ENCODE measurements around the gene B4GALNT3.

The B4GALNT3 gene

DNA sequence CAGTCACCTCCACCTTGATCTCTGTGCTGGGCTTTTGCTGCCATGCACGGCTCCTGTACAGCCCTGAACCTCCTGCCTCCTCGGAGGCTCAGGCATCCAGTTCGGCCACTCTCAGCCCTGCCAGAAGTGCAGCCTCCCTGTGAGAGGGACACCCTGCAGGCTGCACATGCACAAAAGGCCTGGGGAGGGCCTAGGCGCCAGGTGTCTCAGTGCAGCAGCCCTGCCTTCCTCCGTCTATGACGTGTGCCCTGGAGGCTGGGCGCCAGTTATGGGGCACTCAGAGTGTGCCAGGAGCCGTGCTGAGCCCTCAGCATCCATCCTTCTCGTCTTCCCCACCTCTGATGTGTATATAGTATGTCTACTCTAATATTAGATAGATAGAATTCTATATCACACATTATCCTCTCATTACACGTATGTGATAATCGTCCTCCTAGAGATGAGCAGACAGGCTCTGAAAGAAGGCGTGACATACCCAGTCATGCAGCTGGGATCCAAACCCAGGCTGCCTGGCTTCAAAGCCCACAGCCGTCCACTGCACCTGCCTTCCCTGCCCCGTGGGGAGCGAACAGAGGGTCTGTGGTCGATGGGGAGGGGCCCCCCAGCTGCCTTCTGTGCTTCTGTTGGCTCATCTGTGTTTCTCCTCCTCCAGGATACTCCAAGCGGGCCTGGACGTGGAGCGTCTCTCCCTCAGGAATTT lies 101.1 kb downstream of the B4GALNT3 start:
- H3K4me3 ChIP-seq (ENCODE audit: low read depth, low read length), result no peak overlapping the region
- TF ChIP-seq, protein P1, sequence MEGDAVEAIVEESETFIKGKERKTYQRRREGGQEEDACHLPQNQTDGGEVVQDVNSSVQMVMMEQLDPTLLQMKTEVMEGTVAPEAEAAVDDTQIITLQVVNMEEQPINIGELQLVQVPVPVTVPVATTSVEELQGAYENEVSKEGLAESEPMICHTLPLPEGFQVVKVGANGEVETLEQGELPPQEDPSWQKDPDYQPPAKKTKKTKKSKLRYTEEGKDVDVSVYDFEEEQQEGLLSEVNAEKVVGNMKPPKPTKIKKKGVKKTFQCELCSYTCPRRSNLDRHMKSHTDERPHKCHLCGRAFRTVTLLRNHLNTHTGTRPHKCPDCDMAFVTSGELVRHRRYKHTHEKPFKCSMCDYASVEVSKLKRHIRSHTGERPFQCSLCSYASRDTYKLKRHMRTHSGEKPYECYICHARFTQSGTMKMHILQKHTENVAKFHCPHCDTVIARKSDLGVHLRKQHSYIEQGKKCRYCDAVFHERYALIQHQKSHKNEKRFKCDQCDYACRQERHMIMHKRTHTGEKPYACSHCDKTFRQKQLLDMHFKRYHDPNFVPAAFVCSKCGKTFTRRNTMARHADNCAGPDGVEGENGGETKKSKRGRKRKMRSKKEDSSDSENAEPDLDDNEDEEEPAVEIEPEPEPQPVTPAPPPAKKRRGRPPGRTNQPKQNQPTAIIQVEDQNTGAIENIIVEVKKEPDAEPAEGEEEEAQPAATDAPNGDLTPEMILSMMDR (IDR thresholded peaks at IDR 0.05; ENCODE audit: insufficient read depth, low read depth, low read length, missing control alignments), result no peak
- DNase-seq (ENCODE audit: low read depth), result no peak

DNA sequence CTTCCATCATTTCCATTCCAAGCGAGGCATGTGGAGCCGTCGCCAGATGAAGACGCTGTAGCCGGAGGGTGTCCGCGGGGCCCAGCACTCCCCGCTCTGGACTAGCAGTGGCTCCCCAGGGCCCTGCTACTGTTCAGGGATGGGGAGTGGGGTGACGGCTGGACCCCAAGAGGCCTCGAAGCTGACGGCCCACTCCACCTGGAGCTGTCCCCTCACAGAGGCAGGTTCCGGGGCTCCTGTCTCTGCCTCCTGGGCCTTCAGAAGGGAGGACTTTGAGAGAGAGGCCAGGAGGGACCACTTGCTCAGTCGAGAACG lies 101.6 kb downstream of the B4GALNT3 start:
- no peak for DNase-seq (ENCODE audit: low read depth)
- H3K4me3 ChIP-seq (ENCODE audit: low read depth, low read length), result no peak overlapping the region
- TF ChIP-seq, protein P1 (IDR thresholded peaks at IDR 0.05; ENCODE audit: insufficient read depth, low read depth, low read length, missing control alignments), result no peak

DNA sequence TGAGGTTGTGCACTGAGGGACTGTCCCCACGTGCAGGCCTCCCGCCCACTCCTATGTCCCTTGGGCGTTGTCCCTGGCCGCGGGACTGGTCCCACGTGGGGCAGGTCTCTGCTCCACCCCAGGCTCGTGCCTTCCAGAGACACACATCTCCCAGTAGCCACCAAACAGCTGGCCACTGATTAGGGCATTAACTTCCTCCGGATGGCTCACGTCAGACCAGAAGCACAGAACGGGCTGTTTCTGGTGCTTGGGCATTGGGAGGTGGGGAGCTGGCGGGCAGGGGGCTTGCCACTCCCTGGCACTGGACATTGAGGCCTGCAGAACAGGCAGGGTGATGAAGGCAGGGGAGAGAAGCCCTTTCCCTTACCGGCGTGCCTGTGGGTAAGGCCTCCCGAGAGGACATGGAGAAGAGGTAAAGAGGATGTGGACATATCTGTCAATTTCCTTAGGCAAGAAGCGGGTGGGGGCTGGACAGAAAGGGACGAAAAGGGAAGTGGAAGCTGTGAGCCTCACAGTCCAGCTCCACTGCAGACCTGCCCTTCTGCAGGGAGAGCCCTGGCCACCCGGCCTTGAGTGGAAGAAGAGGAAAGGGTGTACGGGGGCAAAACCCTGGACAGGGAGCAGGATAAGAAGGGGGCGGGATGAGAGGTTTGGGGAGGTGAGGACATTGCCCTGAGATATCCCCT lies 102.3 kb downstream of the B4GALNT3 start:
- DNase-seq (ENCODE audit: low read depth), result no peak
- TF ChIP-seq, protein P1 (IDR thresholded peaks at IDR 0.05; ENCODE audit: insufficient read depth, low read depth, low read length, missing control alignments), result no peak
- no peak overlapping the region for H3K4me3 ChIP-seq (ENCODE audit: low read depth, low read length)

DNA sequence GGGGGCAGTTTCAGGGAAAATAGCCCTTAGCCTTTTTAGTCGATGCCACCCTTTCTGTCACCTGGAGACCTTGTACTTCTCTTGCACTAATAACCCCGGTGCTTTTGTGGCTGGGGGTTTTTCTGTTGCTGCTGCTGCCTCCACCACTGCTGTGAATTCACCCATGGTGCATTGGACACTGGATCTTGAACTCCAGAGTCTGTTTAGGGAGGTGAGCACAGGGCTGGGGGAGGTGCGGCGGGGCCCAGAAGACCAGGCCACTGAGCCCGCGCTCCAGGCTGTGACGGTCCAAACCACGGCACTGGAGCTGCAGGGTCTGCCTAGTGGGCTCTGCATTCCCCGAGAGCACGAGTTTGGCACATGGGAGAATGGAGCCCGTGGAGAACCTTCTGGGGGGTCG lies 102.9 kb downstream of the B4GALNT3 start:
- TF ChIP-seq, protein P1 (IDR thresholded peaks at IDR 0.05; ENCODE audit: insufficient read depth, low read depth, low read length, missing control alignments), result no peak
- no peak overlapping the region for H3K4me3 ChIP-seq (ENCODE audit: low read depth, low read length)
- DNase-seq (ENCODE audit: low read depth), result no peak

DNA sequence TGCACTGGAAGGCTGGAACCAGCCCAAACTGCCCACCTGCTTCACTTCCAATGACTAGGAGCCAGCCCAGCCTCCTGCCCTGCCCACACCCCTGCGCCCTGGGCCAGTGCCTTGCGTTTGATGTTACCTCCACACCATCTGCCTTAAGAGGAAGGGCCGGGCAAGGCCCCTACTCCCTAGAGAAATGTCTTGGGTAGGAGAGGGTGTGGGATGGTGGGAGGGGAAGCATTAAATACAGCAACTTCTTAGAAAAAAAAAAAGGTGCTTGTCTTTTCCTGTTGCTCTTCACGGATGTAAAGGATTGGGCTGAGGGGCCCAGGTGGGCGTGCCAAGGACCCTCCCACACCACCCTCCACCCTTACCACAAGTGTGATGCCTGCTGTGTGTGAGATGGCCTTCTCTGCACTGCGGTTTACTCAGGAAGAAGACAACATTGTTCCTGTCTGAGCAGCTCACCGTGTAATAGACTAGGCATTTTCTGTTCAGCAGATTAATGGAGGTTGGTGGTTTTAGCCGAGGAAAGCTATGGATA lies 103.6 kb downstream of the B4GALNT3 start:
- no peak overlapping the region for H3K4me3 ChIP-seq (ENCODE audit: low read depth, low read length)
- DNase-seq (ENCODE audit: low read depth), result no peak
- TF ChIP-seq, protein P1 (IDR thresholded peaks at IDR 0.05; ENCODE audit: insufficient read depth, low read depth, low read length, missing control alignments), result no peak

DNA sequence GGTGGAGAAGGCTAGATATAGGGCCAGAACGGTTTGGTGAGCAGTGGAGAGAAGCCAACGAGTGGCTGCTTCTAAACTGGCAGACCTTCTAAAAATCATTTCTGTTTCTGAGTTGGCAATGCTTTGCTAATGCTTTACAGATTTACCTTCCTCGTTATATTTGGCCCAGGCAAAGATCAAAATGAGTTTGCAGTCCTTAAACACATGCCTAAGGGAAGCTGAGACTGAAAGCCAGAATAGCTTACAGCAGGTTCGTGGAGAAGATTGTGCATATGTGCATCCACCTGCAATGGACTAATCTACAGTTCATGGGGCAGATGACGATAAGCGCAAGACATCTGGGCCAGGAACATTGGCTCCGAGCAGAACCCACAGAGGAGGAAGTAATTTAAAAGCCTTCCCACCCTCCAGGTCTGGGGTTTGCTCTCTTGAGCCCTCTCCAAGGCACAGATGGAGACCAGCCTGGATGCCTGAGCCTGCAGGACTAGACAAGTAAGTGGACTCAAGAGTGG lies 104.1 kb downstream of the B4GALNT3 start:
- no peak for DNase-seq (ENCODE audit: low read depth)
- TF ChIP-seq, protein P1 (IDR thresholded peaks at IDR 0.05; ENCODE audit: insufficient read depth, low read depth, low read length, missing control alignments), result no peak

More for the DNA sequence above, 104.1 kb downstream of the B4GALNT3 start:
- no peak overlapping the region for H3K4me3 ChIP-seq (ENCODE audit: low read depth, low read length)
